HEK293 (cell line): ENCODE results near the gene STAG3.

ENCODE experiments used
- BCL11A ChIP-seq: fragments of 450-650 bp; formaldehyde crosslinking; IDR thresholded peaks from 2 replicates; pipeline ENCODE4 v1.5.1; 2016; ENCODE audit warnings: low read depth, missing biosample characterization, missing genetic modification characterization
- EGR2 ChIP-seq: fragments of 450-650 bp; formaldehyde crosslinking; IDR thresholded peaks from 2 replicates; pipeline ENCODE4 v1.5.1; 2016; ENCODE audit warnings: low read depth, missing biosample characterization, missing genetic modification characterization
- HOXA7 ChIP-seq: sonication (generic); formaldehyde crosslinking; IDR thresholded peaks from 2 replicates; pipeline ENCODE4 v1.8.1; 2022; ENCODE audit warnings: missing genetic modification reagents, borderline replicate concordance
- INSM2 ChIP-seq: fragments of 450-650 bp; formaldehyde crosslinking; IDR thresholded peaks from 2 replicates; pipeline ENCODE4 v1.5.1; 2016; ENCODE audit warnings: missing biosample characterization, missing genetic modification characterization
- MZF1 ChIP-seq: fragments of 450-650 bp; formaldehyde crosslinking; IDR thresholded peaks from 2 replicates; pipeline ENCODE4 v1.5.1; 2017; ENCODE audit warnings: missing biosample characterization, missing genetic modification characterization, borderline replicate concordance
- RBAK ChIP-seq: fragments of 450-650 bp; formaldehyde crosslinking; IDR thresholded peaks from 2 replicates; pipeline ENCODE4 v1.5.1; 2016; ENCODE audit warnings: missing biosample characterization, missing genetic modification characterization
- YY2 ChIP-seq: fragments of 450-650 bp; formaldehyde crosslinking; IDR thresholded peaks from 2 replicates; pipeline ENCODE4 v1.5.1; 2016; ENCODE audit warnings: missing biosample characterization, missing genetic modification characterization
- ZBTB1 ChIP-seq: fragments of 450-650 bp; formaldehyde crosslinking; IDR thresholded peaks from 2 replicates; pipeline ENCODE4 v1.5.1; 2016; ENCODE audit warnings: missing biosample characterization, missing genetic modification characterization
- ZBTB48 ChIP-seq: fragments of 450-650 bp; formaldehyde crosslinking; IDR thresholded peaks from 2 replicates; pipeline ENCODE4 v1.5.1; 2016; ENCODE audit warnings: missing biosample characterization, missing genetic modification characterization
- ZNF138 ChIP-seq: fragments of 450-650 bp; formaldehyde crosslinking; IDR thresholded peaks from 2 replicates; pipeline ENCODE4 v1.5.1; 2016; ENCODE audit warnings: missing biosample characterization, missing genetic modification characterization, borderline replicate concordance
- ZNF169 ChIP-seq: fragments of 450-650 bp; formaldehyde crosslinking; IDR thresholded peaks from 2 replicates; pipeline ENCODE4 v1.5.1; 2016; ENCODE audit warnings: missing biosample characterization, missing genetic modification characterization
- ZNF211 ChIP-seq: fragments of 450-650 bp; formaldehyde crosslinking; IDR thresholded peaks from 2 replicates; pipeline ENCODE4 v1.5.1; 2016; ENCODE audit warnings: low read depth, missing biosample characterization, missing genetic modification characterization
- ZNF214 ChIP-seq: fragments of 450-650 bp; formaldehyde crosslinking; IDR thresholded peaks from 2 replicates; pipeline ENCODE4 v1.5.1; 2017; ENCODE audit warnings: missing biosample characterization, mild to moderate bottlenecking, missing genetic modification characterization, borderline replicate concordance
- ZNF23 ChIP-seq: fragments of 450-650 bp; formaldehyde crosslinking; IDR thresholded peaks from 2 replicates; pipeline ENCODE4 v1.5.1; 2016; ENCODE audit warnings: missing biosample characterization, missing genetic modification characterization, borderline replicate concordance
- ZNF24 ChIP-seq: fragments of 450-650 bp; formaldehyde crosslinking; IDR thresholded peaks from 2 replicates; pipeline ENCODE4 v1.5.1; 2016; ENCODE audit warnings: missing biosample characterization, missing genetic modification characterization
- ZNF248 ChIP-seq: fragments of 450-650 bp; formaldehyde crosslinking; IDR thresholded peaks from 2 replicates; pipeline ENCODE4 v1.5.1; 2017; ENCODE audit warnings: missing biosample characterization, missing genetic modification characterization
- ZNF274 ChIP-seq, 2 experiments: fragments of 200-500 bp in 1 of 2; fragments of 450-650 bp in 1 of 2; sonication (Bioruptor generic) in 1 of 2; formaldehyde crosslinking in 1 of 2; IDR thresholded peaks; 2 replicates each; pipeline versions ENCODE4 v1.5.1 to v1.6.1; 2014 to 2016; ENCODE audit warnings: borderline replicate concordance in 1 of 2, inconsistent platforms in 1 of 2, low read length in 1 of 2, missing biosample characterization in 1 of 2, missing genetic modification characterization in 1 of 2
- ZNF292 ChIP-seq: fragments of 450-650 bp; formaldehyde crosslinking; IDR thresholded peaks from 2 replicates; pipeline ENCODE4 v1.5.1; 2016; ENCODE audit warnings: low read depth, missing biosample characterization, missing genetic modification characterization, borderline replicate concordance
- ZNF302 ChIP-seq: fragments of 450-650 bp; formaldehyde crosslinking; IDR thresholded peaks from 2 replicates; pipeline ENCODE4 v1.5.1; 2016; ENCODE audit warnings: missing biosample characterization, missing genetic modification characterization, low read depth
- ZNF324 ChIP-seq: fragments of 450-650 bp; formaldehyde crosslinking; IDR thresholded peaks from 2 replicates; pipeline ENCODE4 v1.5.1; 2016; ENCODE audit warnings: missing biosample characterization, missing genetic modification characterization
- ZNF335 ChIP-seq: fragments of 450-650 bp; formaldehyde crosslinking; conservative IDR thresholded peaks from 2 replicates; pipeline ENCODE4 v1.5.1; 2016; ENCODE audit warnings: missing biosample characterization, missing genetic modification characterization
- ZNF354C ChIP-seq: fragments of 450-650 bp; formaldehyde crosslinking; IDR thresholded peaks from 2 replicates; pipeline ENCODE4 v1.5.1; 2016; ENCODE audit warnings: missing biosample characterization, missing genetic modification characterization, low read depth, borderline replicate concordance
- ZNF366 ChIP-seq: fragments of 450-650 bp; formaldehyde crosslinking; conservative IDR thresholded peaks from 2 replicates; pipeline ENCODE4 v1.5.1; 2016; ENCODE audit warnings: missing biosample characterization, missing genetic modification characterization
- ZNF394 ChIP-seq: fragments of 450-650 bp; formaldehyde crosslinking; IDR thresholded peaks from 2 replicates; pipeline ENCODE4 v1.5.1; 2016; ENCODE audit warnings: missing biosample characterization, missing genetic modification characterization, mild to moderate bottlenecking, moderate library complexity, borderline replicate concordance
- ZNF423 ChIP-seq: fragments of 450-650 bp; formaldehyde crosslinking; IDR thresholded peaks from 2 replicates; pipeline ENCODE4 v1.5.1; 2016; ENCODE audit warnings: missing biosample characterization, missing genetic modification characterization
- ZNF433 ChIP-seq: fragments of 450-650 bp; formaldehyde crosslinking; IDR thresholded peaks from 2 replicates; pipeline ENCODE4 v1.5.1; 2016; ENCODE audit warnings: missing biosample characterization, missing genetic modification characterization, low read depth
- ZNF548 ChIP-seq: fragments of 450-650 bp; formaldehyde crosslinking; IDR thresholded peaks from 2 replicates; pipeline ENCODE4 v1.5.1; 2016; ENCODE audit warnings: missing biosample characterization, missing genetic modification characterization
- ZNF560 ChIP-seq: fragments of 450-650 bp; formaldehyde crosslinking; IDR thresholded peaks from 2 replicates; pipeline ENCODE4 v1.5.1; 2017; ENCODE audit warnings: missing biosample characterization, missing genetic modification characterization, borderline replicate concordance
- ZNF571 ChIP-seq: fragments of 450-650 bp; formaldehyde crosslinking; IDR thresholded peaks from 2 replicates; pipeline ENCODE4 v1.5.0; 2017; ENCODE audit warnings: missing biosample characterization, missing genetic modification characterization
- ZNF623 ChIP-seq: fragments of 450-650 bp; formaldehyde crosslinking; IDR thresholded peaks from 2 replicates; pipeline ENCODE4 v1.5.1; 2016; ENCODE audit warnings: missing biosample characterization, missing genetic modification characterization
- ZNF658 ChIP-seq: fragments of 450-650 bp; formaldehyde crosslinking; IDR thresholded peaks from 2 replicates; pipeline ENCODE4; 2016; ENCODE audit warnings: missing biosample characterization, missing genetic modification characterization
- ZNF670 ChIP-seq: fragments of 450-650 bp; formaldehyde crosslinking; IDR thresholded peaks from 2 replicates; pipeline ENCODE4 v1.5.1; 2016; ENCODE audit warnings: missing biosample characterization, missing genetic modification characterization, low read depth
- ZNF76 ChIP-seq: fragments of 450-650 bp; formaldehyde crosslinking; IDR thresholded peaks from 2 replicates; pipeline ENCODE4; 2016; ENCODE audit warnings: low read depth, missing biosample characterization, missing genetic modification characterization, borderline replicate concordance
- ZNF785 ChIP-seq: fragments of 450-650 bp; formaldehyde crosslinking; IDR thresholded peaks from 2 replicates; pipeline ENCODE4 v1.5.1; 2016; ENCODE audit warnings: missing biosample characterization, missing genetic modification characterization
- ZNF837 ChIP-seq: fragments of 450-650 bp; formaldehyde crosslinking; IDR thresholded peaks from 2 replicates; pipeline ENCODE4 v1.5.1; 2016; ENCODE audit warnings: missing biosample characterization, missing genetic modification characterization
- ZNF843 ChIP-seq: fragments of 450-650 bp; formaldehyde crosslinking; IDR thresholded peaks from 2 replicates; pipeline ENCODE4 v1.5.1; 2016; ENCODE audit warnings: missing biosample characterization, missing genetic modification characterization
- ZSCAN23 ChIP-seq: fragments of 450-650 bp; formaldehyde crosslinking; IDR thresholded peaks from 2 replicates; pipeline ENCODE4 v1.5.1; 2016; ENCODE audit warnings: missing biosample characterization, missing genetic modification characterization
- TF ChIP-seq, protein P1 (sequence below): fragments of 450-650 bp; formaldehyde crosslinking; IDR thresholded peaks from 2 replicates; pipeline ENCODE4 v1.5.1; 2016; ENCODE audit warnings: missing biosample characterization, missing genetic modification characterization
- TF ChIP-seq, protein P2 (sequence below): fragments of 450-650 bp; IDR thresholded peaks from 2 replicates; pipeline ENCODE4 v1.5.1; 2018; ENCODE audit warnings: missing biosample characterization, mild to moderate bottlenecking, missing genetic modification characterization

Gene STAG3

DNA sequence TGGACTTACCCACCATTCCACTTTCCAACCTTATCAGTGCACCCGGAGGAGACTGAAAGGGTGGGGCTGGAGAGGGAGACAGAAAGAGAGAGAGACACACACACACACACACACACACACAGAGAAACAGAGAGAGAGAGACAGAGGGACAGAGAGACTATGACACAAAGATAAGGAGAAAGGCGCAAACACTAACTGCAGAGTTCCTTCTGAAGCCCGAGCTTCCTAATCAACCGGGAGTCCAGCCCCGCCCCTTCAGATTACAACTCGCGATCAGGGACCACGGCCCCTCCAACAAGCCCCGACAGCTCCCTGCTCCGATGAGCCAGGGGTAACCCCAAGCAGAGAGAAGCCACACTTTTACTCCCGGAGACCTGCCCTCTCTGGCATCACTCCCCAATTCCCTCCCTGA lies 9.8 kb upstream of the STAG3 start (continued):
- TF ChIP-seq ZNF24 (tag by site-specific recombination), result no peak
- no peak for TF ChIP-seq ZNF214 (tag by site-specific recombination)
- TF ChIP-seq INSM2, result no peak
- TF ChIP-seq ZBTB48, result peak; percentile 94
- no peak for TF ChIP-seq HOXA7 (CRISPR knock-in tag)
- no peak for TF ChIP-seq ZNF169 (tag by site-specific recombination)
- TF ChIP-seq YY2 (tag by site-specific recombination), result peak; percentile 34; the same call in 1 of the 2 replicates
- no peak for TF ChIP-seq MZF1 (tag by site-specific recombination)
- peak; percentile 46 for TF ChIP-seq ZNF366
- TF ChIP-seq, protein P1, sequence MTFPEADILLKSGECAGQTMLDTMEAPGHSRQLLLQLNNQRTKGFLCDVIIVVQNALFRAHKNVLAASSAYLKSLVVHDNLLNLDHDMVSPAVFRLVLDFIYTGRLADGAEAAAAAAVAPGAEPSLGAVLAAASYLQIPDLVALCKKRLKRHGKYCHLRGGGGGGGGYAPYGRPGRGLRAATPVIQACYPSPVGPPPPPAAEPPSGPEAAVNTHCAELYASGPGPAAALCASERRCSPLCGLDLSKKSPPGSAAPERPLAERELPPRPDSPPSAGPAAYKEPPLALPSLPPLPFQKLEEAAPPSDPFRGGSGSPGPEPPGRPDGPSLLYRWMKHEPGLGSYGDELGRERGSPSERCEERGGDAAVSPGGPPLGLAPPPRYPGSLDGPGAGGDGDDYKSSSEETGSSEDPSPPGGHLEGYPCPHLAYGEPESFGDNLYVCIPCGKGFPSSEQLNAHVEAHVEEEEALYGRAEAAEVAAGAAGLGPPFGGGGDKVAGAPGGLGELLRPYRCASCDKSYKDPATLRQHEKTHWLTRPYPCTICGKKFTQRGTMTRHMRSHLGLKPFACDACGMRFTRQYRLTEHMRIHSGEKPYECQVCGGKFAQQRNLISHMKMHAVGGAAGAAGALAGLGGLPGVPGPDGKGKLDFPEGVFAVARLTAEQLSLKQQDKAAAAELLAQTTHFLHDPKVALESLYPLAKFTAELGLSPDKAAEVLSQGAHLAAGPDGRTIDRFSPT, result no peak
- no peak for TF ChIP-seq ZNF248 (tag by site-specific recombination)
- TF ChIP-seq ZNF292, result no peak
- no peak for TF ChIP-seq ZNF623 (tag by site-specific recombination)
- TF ChIP-seq ZNF274 (IDR thresholded peaks at IDR 0.05; ENCODE audit: low read length), result no peak
- no peak for TF ChIP-seq ZNF274 (tag by site-specific recombination; IDR thresholded peaks at IDR 0.05; ENCODE audit: borderline replicate concordance)
- no peak for TF ChIP-seq ZNF843 (tag by site-specific recombination)
- TF ChIP-seq RBAK (tag by site-specific recombination), result no peak
- TF ChIP-seq ZNF23 (tag by site-specific recombination), result no peak
- TF ChIP-seq ZNF658 (tag by site-specific recombination), result no peak
- TF ChIP-seq ZNF335 (tag by site-specific recombination), result no peak; the same call in 1 of the 2 replicates
- TF ChIP-seq ZNF837 (tag by site-specific recombination), result no peak
- no peak for TF ChIP-seq ZNF138 (tag by site-specific recombination)
- no peak for TF ChIP-seq ZNF548 (tag by site-specific recombination)
- no peak for TF ChIP-seq ZNF394 (tag by site-specific recombination)
- no peak for TF ChIP-seq ZNF670 (tag by site-specific recombination)
- no peak for TF ChIP-seq EGR2 (tag by site-specific recombination)
- no peak for TF ChIP-seq ZNF785 (tag by site-specific recombination)
- no peak for TF ChIP-seq ZNF560 (tag by site-specific recombination)
- TF ChIP-seq, protein P2, sequence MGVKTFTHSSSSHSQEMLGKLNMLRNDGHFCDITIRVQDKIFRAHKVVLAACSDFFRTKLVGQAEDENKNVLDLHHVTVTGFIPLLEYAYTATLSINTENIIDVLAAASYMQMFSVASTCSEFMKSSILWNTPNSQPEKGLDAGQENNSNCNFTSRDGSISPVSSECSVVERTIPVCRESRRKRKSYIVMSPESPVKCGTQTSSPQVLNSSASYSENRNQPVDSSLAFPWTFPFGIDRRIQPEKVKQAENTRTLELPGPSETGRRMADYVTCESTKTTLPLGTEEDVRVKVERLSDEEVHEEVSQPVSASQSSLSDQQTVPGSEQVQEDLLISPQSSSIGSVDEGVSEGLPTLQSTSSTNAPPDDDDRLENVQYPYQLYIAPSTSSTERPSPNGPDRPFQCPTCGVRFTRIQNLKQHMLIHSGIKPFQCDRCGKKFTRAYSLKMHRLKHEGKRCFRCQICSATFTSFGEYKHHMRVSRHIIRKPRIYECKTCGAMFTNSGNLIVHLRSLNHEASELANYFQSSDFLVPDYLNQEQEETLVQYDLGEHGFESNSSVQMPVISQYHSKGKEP (tag by site-specific recombination), result no peak
- TF ChIP-seq ZNF324 (tag by site-specific recombination), result no peak; the same call in 1 of the 2 replicates
- TF ChIP-seq ZNF354C (tag by site-specific recombination), result no peak
- TF ChIP-seq ZNF76 (tag by site-specific recombination), result peak; percentile 14; the same call in 1 of the 2 replicates
- TF ChIP-seq BCL11A (tag by site-specific recombination), result no peak
- TF ChIP-seq ZNF211 (tag by site-specific recombination), result no peak
- TF ChIP-seq ZNF433 (tag by site-specific recombination), result no peak
- TF ChIP-seq ZNF423, result no peak
- TF ChIP-seq ZNF302, result no peak
- TF ChIP-seq ZBTB1, result no peak
- no peak for TF ChIP-seq ZNF571
- TF ChIP-seq ZSCAN23 (tag by site-specific recombination), result no peak
